Activated CD4-positive, alpha-beta T cell treated with anti-CD3 and anti-CD28 coated beads, Interleukin-2, Interleukin-6, amounts not matched to agents 100 ng/mL and 50 ng/mL, durations not matched to agents 16 hours and 8 hours (primary cell): ENCODE data around the gene ZBTB20.
A peak's percentile ranks its signal among the peaks of the same experiment; 100 is the strongest.

Experiments
- DNase-seq: peaks from one replicate; pipeline ENCODE4 v3.0.0-alpha.2; 2020

The ZBTB20 gene

GRCh38 chr3:114745322-114746240, 401.5 kb downstream of the ZBTB20 start:
- no peak for DNase-seq

- DNase-seq = peak; percentile 26
Observed at GRCh38 chr3:114743746-114744485, 403.2 kb downstream of the ZBTB20 start.

GRCh38 chr3:114741066-114741465, 406.0 kb downstream of the ZBTB20 start:
- no peak for DNase-seq

- no peak for DNase-seq
Observed at GRCh38 chr3:114739627-114740026, 407.5 kb downstream of the ZBTB20 start.

- DNase-seq = no peak
Observed at GRCh38 chr3:114732353-114732752, 414.7 kb downstream of the ZBTB20 start.

- no peak for DNase-seq
Observed at GRCh38 chr3:114730397-114730796, 416.7 kb downstream of the ZBTB20 start.

GRCh38 chr3:114727373-114727772, 419.7 kb downstream of the ZBTB20 start:
- no peak for DNase-seq

- no peak for DNase-seq
Observed at GRCh38 chr3:114725966-114726365, 421.1 kb downstream of the ZBTB20 start.

GRCh38 chr3:114722530-114722929, 424.6 kb downstream of the ZBTB20 start:
- no peak for DNase-seq

- peak; percentile 37 for DNase-seq
Observed at GRCh38 chr3:114721864-114722263, 425.2 kb downstream of the ZBTB20 start.

GRCh38 chr3:114721209-114721608, 425.9 kb downstream of the ZBTB20 start:
- DNase-seq = no peak

GRCh38 chr3:114718898-114719210, 428.2 kb downstream of the ZBTB20 start:
- no peak for DNase-seq

GRCh38 chr3:114718071-114718897, 428.8 kb downstream of the ZBTB20 start:
- DNase-seq = no peak

- no peak for DNase-seq
Observed at GRCh38 chr3:114716916-114717315, 430.2 kb downstream of the ZBTB20 start.

- DNase-seq = no peak
Observed at GRCh38 chr3:114716126-114716525, 431.0 kb downstream of the ZBTB20 start.

- no peak for DNase-seq
Observed at GRCh38 chr3:114714957-114715460, 432.1 kb downstream of the ZBTB20 start.

GRCh38 chr3:114714237-114714636, 432.9 kb downstream of the ZBTB20 start:
- no peak for DNase-seq

- no peak for DNase-seq
Observed at GRCh38 chr3:114712728-114713492, 434.2 kb downstream of the ZBTB20 start.

- no peak for DNase-seq
Observed at GRCh38 chr3:114711321-114711886, 435.7 kb downstream of the ZBTB20 start.

- no peak for DNase-seq
Observed at GRCh38 chr3:114709102-114709501, 438.0 kb downstream of the ZBTB20 start.

GRCh38 chr3:114707252-114707860, 439.7 kb downstream of the ZBTB20 start:
- no peak for DNase-seq
